SH-SY5Y (cell line): ENCODE results near the gene ATOSA.

Source experiments
- GATA2 ChIP-seq: IDR thresholded peaks from 2 replicates; pipeline ENCODE4 v1.6.1; 2011; ENCODE audit warnings: mild to moderate bottlenecking, low read depth, low read length
- GATA3 ChIP-seq: IDR thresholded peaks from 2 replicates; pipeline ENCODE4 v1.6.1; 2011; ENCODE audit warnings: low read depth, mild to moderate bottlenecking, low read length, moderate library complexity

Gene ATOSA

GRCh38 chr15:52706091-52706490, 26.9 kb upstream of the ATOSA start:
- TF ChIP-seq GATA3 (no peak), GATA2 (no peak)

- TF ChIP-seq GATA2, result no peak
- no peak for TF ChIP-seq GATA3
These were observed 23.2 kb upstream of the ATOSA start for GRCh38 chr15:52702390-52702789.

- TF ChIP-seq GATA2 (no peak), GATA3 (no peak)
These were observed 20.3 kb upstream of the ATOSA start for GRCh38 chr15:52699457-52699856.

GRCh38 chr15:52698514-52698913, 19.3 kb upstream of the ATOSA start:
- TF ChIP-seq GATA2 (no peak), GATA3 (no peak)

- no peak for TF ChIP-seq GATA3
- TF ChIP-seq GATA2, result no peak
These were observed 17.9 kb upstream of the ATOSA start for GRCh38 chr15:52697051-52697450.

GRCh38 chr15:52695154-52695553, 16.0 kb upstream of the ATOSA start:
- TF ChIP-seq GATA3, result no peak
- TF ChIP-seq GATA2, result peak; percentile 16; the same call in 1 of the 2 replicates

- TF ChIP-seq GATA3, result no peak
- no peak for TF ChIP-seq GATA2
These were observed 10.4 kb upstream of the ATOSA start for GRCh38 chr15:52689562-52689961.

- no peak for TF ChIP-seq GATA2
These were observed 4.4 kb upstream of the ATOSA start for GRCh38 chr15:52683580-52683979.

- no peak for TF ChIP-seq GATA2
- TF ChIP-seq GATA3, result no peak
These were observed 3.6 kb upstream of the ATOSA start for GRCh38 chr15:52682781-52683180.

GRCh38 chr15:52682200-52682599, 3.0 kb upstream of the ATOSA start:
- TF ChIP-seq GATA3, result no peak
- no peak for TF ChIP-seq GATA2

- no peak for TF ChIP-seq GATA2
- TF ChIP-seq GATA3, result no peak
These were observed 2.3 kb upstream of the ATOSA start for GRCh38 chr15:52681441-52681840.

GRCh38 chr15:52680761-52681160, 1.6 kb upstream of the ATOSA start:
- no peak for TF ChIP-seq GATA2
- TF ChIP-seq GATA3, result no peak

- TF ChIP-seq GATA3 (no peak), GATA2 (no peak)
These were observed 828 bp upstream of the ATOSA start for GRCh38 chr15:52680041-52680391.

- no peak for TF ChIP-seq GATA2
- no peak for TF ChIP-seq GATA3
These were observed 538 bp downstream of the ATOSA start for GRCh38 chr15:52678468-52679231.

GRCh38 chr15:52677593-52678467, 1.4 kb downstream of the ATOSA start:
- TF ChIP-seq GATA2 (no peak), GATA3 (no peak)

GRCh38 chr15:52674831-52675230, 4.4 kb downstream of the ATOSA start:
- TF ChIP-seq GATA3 (no peak), GATA2 (no peak)

GRCh38 chr15:52673734-52674133, 5.5 kb downstream of the ATOSA start:
- no peak for TF ChIP-seq GATA3
- no peak for TF ChIP-seq GATA2
